ENCODE results near the gene CEP57L1.
"Not testable (repeated sequence)": the region's sequence is repeated elsewhere in the genome, so short reads cannot be mapped to it uniquely, and the experiment has no call there.

Gene CEP57L1

GRCh38 chr6:109179507-109179906, 84.2 kb downstream of the CEP57L1 start:
- FAIRE-seq: no peak

- FAIRE-seq: no peak
Measured at GRCh38 chr6:109182578-109182977, 87.3 kb downstream of the CEP57L1 start.

- FAIRE-seq: no peak
Measured at GRCh38 chr6:109183109-109183650, 87.9 kb downstream of the CEP57L1 start.

- no peak for FAIRE-seq
Measured at GRCh38 chr6:109184638-109185037, 89.3 kb downstream of the CEP57L1 start.

- no peak for FAIRE-seq
Measured at GRCh38 chr6:109186012-109186411, 90.7 kb downstream of the CEP57L1 start.

- FAIRE-seq: no peak
Measured at GRCh38 chr6:109187399-109188114, 92.2 kb downstream of the CEP57L1 start.

GRCh38 chr6:109188115-109188411, 92.8 kb downstream of the CEP57L1 start:
- no peak for FAIRE-seq

GRCh38 chr6:109191368-109191767, 96.1 kb downstream of the CEP57L1 start:
- FAIRE-seq: not testable (repeated sequence)

GRCh38 chr6:109192865-109193264, 97.6 kb downstream of the CEP57L1 start:
- FAIRE-seq: no peak

GRCh38 chr6:109194880-109195279, 99.6 kb downstream of the CEP57L1 start:
- no peak for FAIRE-seq

GRCh38 chr6:109197061-109197460, 101.8 kb downstream of the CEP57L1 start:
- FAIRE-seq: no peak

GRCh38 chr6:109202409-109203264, 107.3 kb downstream of the CEP57L1 start:
- FAIRE-seq: no peak

- no peak for FAIRE-seq
Measured at GRCh38 chr6:109204511-109204910, 109.2 kb downstream of the CEP57L1 start.

GRCh38 chr6:109212683-109213082, 117.4 kb downstream of the CEP57L1 start:
- FAIRE-seq: no peak
